ENCODE measurements around the gene SRGAP2C. TPM values are rescaled to one million over a fixed set of nuclear protein-coding genes. Genes with fewer than 3 reads are reported as not detected.
"Not testable (repeated sequence)": the region's sequence is repeated elsewhere in the genome, so short reads cannot be mapped to it uniquely, and the experiment has no call there.

SRGAP2C gene
- total RNA-seq, 1 donor from 2014 or later: 48.2 TPM

DNA sequence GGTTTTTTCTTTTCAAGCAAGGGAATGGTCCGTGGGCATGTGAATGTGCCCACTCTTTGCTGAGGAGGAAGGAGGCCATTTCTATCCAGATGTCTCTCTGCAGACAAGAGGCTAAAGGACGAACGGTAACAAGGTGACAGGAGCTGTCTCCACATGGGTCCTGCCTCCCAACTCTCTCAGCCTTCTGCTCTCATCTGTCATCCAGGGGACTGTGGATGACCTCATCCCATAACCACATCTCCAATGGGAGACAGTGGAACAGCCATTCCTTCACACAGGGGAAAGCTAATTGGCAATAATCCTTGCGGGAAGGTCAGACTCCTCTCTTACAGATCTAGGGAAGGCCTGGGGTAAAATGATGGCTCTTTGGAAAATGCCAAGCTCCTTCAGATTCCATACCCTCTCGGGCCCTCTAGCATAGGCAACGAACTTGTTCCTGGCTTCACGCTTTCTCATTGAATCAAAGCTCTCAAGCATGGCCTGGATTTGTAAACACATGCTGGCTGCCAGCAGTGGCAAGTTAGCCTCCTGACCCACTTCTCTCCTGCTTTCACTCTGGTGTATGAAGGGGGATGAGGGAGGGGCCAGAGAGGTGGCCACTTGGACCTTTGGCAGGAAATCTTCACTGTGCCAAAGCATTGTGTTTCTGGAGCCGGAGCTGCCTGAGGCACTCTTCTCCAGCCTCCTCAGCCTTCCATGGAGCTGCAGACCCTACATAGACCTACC lies 201.0 kb downstream of the SRGAP2C start:
- H3K4me3 Mint-ChIP-seq; H3K27me3 Mint-ChIP-seq (ENCODE audit: low read depth); H3K4me1 Mint-ChIP-seq; DNase-seq (ENCODE audit: low read depth, low spot score); H3K27ac Mint-ChIP-seq (ENCODE audit: unreplicated experiment); H3K36me3 Mint-ChIP-seq (ENCODE audit: low read depth); H3K9me3 Mint-ChIP-seq: not testable (repeated sequence)

DNA sequence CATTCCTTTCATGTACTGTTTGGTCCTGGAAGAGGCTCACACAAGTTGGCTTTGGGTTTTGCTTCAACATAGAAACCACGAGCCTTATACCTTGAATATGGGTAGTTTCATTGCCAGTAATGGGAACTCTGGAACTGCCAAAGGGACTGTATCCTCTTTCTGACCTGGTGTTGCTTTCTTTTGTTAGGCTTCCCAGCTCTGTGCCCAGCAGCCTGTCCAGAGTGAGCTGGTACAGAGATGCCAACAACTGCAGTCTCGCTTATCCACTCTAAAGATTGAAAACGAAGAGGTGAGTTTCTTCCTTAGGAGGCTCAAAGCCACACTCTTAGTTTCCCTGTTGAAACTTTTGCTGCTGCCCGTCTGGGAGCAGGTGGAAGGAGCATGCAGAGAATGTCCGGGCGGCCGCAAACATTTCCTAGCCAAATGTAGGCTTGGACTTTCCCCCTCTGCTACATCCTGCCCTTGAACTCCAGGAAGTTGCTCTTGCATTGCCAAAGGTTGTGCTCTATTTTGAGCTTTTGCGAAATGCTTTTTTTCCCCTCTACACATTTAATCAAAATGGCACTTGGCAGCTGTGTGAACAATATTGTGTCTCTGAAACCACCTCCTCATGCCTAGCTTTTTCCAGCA lies 201.7 kb downstream of the SRGAP2C start:
- H3K27ac Mint-ChIP-seq (ENCODE audit: unreplicated experiment); H3K4me1 Mint-ChIP-seq; H3K9me3 Mint-ChIP-seq; H3K4me3 Mint-ChIP-seq; H3K27me3 Mint-ChIP-seq (ENCODE audit: low read depth); DNase-seq (ENCODE audit: low read depth, low spot score); H3K36me3 Mint-ChIP-seq (ENCODE audit: low read depth): not testable (repeated sequence)

DNA sequence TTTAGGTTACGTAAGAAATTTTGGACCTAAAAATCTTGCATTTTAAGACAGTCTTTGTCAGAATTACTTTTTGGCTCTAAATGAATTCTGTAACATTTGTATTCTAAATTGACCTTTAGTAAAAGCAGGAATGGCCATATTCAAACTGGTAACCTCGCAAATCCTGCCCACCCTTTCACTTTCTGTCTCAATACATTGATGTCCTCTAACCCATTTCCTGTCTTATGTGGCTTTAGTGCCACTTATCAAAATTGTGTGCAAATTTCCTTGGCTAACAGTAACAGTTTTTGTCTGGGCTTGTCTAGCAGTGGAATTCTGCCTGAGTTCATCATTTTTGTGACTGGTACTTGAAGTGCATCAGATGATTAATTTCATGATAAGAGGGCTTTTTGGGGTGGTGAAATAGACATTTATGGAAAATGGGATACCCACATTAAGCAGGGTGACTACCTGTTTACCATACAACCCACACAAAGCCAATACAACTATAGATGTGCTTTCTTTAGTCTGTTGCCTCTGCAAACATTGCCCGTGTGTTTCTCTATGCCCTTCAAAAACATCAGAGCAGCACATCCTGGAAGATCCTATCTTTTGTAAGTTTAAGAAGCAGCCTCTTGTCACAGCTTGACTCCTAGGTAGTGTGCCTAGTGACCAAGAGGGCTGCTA lies 205.3 kb downstream of the SRGAP2C start:
- H3K4me1 Mint-ChIP-seq; H3K36me3 Mint-ChIP-seq (ENCODE audit: low read depth); H3K4me3 Mint-ChIP-seq; H3K9me3 Mint-ChIP-seq; H3K27me3 Mint-ChIP-seq (ENCODE audit: low read depth); DNase-seq (ENCODE audit: low read depth, low spot score); H3K27ac Mint-ChIP-seq (ENCODE audit: unreplicated experiment): not testable (repeated sequence)

DNA sequence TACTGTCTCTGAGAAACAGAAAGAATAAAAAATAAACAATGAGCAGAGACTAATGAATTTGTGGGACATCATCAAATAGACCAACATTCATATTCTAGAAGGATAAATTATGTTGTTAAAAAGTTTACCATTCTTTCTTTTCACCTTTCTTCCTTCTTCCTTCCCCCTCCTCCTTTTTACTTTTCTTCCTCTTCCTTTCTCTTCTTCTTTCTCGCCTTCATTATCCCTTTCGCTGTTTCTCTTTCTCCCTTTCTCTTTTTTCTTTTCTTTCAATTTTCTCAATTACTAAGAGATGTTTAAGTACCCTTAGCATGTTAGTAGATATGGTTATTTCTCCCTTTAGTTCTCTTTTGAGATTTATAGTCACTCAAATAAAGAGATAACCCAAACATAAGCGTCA lies 207.4 kb downstream of the SRGAP2C start:
- H3K36me3 Mint-ChIP-seq (ENCODE audit: low read depth); H3K4me1 Mint-ChIP-seq; DNase-seq (ENCODE audit: low read depth, low spot score); H3K27ac Mint-ChIP-seq (ENCODE audit: unreplicated experiment); H3K27me3 Mint-ChIP-seq (ENCODE audit: low read depth); H3K4me3 Mint-ChIP-seq; H3K9me3 Mint-ChIP-seq: not testable (repeated sequence)

DNA sequence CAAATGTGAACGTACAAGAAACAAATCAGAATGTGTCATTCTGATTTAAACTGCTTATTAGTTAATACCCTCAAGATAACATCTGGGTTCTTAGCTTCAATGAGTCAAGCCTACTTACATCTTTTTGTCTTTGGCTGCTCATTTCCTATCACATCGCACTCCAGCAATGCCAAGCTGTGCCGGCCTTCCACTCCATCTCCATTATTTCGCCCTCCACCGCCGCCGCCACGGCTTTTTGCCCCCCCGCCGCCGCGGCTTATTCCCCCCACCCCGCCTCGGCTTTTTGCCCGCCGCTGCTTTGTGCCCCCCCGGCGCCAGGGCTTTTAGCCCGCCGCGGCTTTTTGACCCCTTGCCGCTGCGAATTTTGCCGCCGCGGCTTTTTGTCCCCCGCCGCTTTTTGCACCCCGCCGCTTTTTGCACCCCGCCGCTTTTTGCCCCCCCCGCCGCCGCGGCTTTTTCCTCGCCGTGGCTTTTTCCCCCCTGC lies 211.0 kb downstream of the SRGAP2C start:
- DNase-seq (ENCODE audit: low read depth, low spot score): not testable (repeated sequence)

DNA sequence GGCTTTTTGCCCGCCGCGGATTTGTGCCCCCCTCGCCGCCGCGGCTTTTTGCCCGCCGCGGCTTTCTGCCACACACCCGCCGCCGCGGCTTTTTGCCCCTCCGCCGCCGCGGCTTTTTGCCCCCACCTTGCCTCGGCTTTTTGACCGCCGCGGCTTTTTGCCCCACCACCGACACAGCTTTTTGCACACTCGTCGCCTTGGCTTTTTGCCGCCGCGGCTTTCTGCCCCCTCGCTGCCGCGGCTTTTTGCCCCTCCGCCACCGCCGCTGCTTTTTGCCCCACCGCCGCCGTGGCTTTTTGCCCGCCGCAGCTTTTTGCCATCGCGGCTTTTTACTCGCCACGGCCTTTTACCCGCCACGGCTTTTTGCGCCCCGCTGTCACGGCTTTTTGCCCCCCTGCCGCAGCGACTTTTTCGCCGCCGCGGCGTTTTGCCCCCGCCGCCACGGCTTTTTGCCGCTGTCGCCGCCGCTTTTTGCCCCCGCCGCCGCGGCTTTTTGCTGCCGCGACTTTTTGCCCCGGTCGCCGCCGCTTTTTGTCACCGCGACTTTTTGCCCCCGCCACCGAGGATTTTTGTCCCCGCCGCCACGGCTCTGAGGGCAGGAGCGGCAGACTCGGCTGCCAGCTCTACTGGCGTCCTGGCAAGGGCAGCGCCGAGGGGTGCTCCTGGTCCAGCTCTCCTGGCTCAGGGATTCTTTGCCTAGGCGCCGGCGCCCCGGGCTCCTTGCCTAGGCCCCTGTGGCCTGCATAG lies 211.7 kb downstream of the SRGAP2C start:
- Mint-ChIP-seq H3K36me3 (ENCODE audit: low read depth) (peaks cover 17% of the 10 kb centered on the region), H3K4me3 (peak overlapping the region; percentile 94), H3K9me3 (peaks cover 17% of the 10 kb centered on the region), H3K4me1 (peaks cover 20% of the 10 kb centered on the region), H3K27me3 (ENCODE audit: low read depth) (peaks cover 17% of the 10 kb centered on the region)
- DNase-seq (ENCODE audit: low read depth, low spot score); H3K27ac Mint-ChIP-seq (ENCODE audit: unreplicated experiment): not testable (repeated sequence)

More for the DNA sequence above, 211.0 kb downstream of the SRGAP2C start:
- H3K4me3 Mint-ChIP-seq: peak overlapping the region; percentile 91
- not testable (repeated sequence) for H3K9me3 Mint-ChIP-seq; H3K27ac Mint-ChIP-seq (ENCODE audit: unreplicated experiment)
- H3K4me1 Mint-ChIP-seq: peaks cover 13% of the 10 kb centered on the region
- H3K36me3 Mint-ChIP-seq (ENCODE audit: low read depth): peaks cover 10% of the 10 kb centered on the region
- H3K27me3 Mint-ChIP-seq (ENCODE audit: low read depth): peaks cover 15% of the 10 kb centered on the region

DNA sequence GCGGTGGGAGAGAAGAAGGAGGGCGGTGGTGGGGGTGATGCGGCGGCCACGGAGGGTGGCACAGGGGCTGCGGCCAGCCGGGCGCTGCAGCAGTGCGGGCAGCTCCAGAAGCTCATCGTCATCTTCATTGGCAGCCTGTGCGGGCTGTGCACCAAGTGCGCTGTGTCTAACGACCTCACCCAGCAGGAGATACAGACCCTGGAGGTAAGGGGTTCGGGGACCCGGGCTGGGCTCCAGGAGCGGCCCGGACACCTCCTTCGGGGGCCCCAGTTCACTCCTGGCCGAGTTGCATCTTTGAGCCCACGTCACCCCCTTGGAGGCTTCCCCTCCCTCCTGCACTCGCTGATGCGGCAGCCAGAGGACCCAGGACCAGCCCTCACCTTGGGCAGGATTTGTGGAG lies 212.3 kb downstream of the SRGAP2C start:
- not testable (repeated sequence) for DNase-seq (ENCODE audit: low read depth, low spot score); H3K27ac Mint-ChIP-seq (ENCODE audit: unreplicated experiment)
- peak overlapping the region; percentile 94 for H3K4me3 Mint-ChIP-seq
- H3K9me3 Mint-ChIP-seq: peaks cover 17% of the 10 kb centered on the region
- H3K36me3 Mint-ChIP-seq (ENCODE audit: low read depth): peaks cover 17% of the 10 kb centered on the region
- peaks cover 17% of the 10 kb centered on the region for H3K27me3 Mint-ChIP-seq (ENCODE audit: low read depth)
- H3K4me1 Mint-ChIP-seq: peaks cover 20% of the 10 kb centered on the region

DNA sequence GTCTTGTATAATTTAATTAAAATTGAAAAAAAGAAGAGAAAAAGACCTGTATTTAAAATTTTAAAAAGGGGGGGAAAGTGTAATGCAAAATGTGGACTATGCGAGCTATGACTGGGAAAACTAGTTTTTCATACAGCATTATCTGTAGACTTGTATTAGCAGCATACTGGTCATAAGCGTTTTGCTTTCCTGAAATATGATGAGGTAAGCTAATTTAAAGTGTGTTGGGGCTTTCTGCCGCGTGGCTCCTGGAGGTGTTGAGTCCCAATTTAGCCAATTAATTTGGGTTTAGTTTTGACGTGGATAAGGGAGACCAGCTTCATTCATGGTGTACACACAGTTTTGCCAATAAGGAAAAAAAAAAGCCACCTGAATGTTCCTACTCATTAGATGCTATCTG lies 214.4 kb downstream of the SRGAP2C start:
- H3K4me3 Mint-ChIP-seq; H3K27ac Mint-ChIP-seq (ENCODE audit: unreplicated experiment); DNase-seq (ENCODE audit: low read depth, low spot score): not testable (repeated sequence)
- Mint-ChIP-seq H3K36me3 (ENCODE audit: low read depth) (peaks cover 17% of the 10 kb centered on the region), H3K4me1 (peaks cover 20% of the 10 kb centered on the region), H3K27me3 (ENCODE audit: low read depth) (peaks cover 17% of the 10 kb centered on the region), H3K9me3 (peaks cover 17% of the 10 kb centered on the region)

DNA sequence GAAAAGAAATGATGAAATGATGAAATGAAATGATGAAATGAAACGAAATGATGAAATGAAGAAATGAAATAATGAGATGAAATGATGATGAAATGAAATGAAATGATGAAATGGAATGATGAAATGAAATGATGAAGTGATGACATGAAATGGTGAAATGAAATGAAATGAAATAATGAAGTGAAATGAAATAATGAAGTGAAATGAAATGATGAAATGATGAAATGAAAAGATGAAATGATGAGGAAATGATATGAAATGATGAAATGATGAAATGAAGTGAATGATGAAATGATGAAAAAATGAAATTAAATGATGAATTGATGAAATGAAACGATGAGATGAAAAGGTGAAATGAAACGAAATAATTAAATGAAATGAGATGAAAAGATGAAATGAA lies 215.3 kb downstream of the SRGAP2C start:
- Mint-ChIP-seq H3K4me3 (peak overlapping the region; percentile 67), H3K4me1 (peaks cover 20% of the 10 kb centered on the region), H3K9me3 (peaks cover 17% of the 10 kb centered on the region), H3K27me3 (ENCODE audit: low read depth) (peaks cover 17% of the 10 kb centered on the region), H3K27ac (ENCODE audit: unreplicated experiment) (peak overlapping the region; percentile 10), H3K36me3 (ENCODE audit: low read depth) (peaks cover 17% of the 10 kb centered on the region)
- not testable (repeated sequence) for DNase-seq (ENCODE audit: low read depth, low spot score)

DNA sequence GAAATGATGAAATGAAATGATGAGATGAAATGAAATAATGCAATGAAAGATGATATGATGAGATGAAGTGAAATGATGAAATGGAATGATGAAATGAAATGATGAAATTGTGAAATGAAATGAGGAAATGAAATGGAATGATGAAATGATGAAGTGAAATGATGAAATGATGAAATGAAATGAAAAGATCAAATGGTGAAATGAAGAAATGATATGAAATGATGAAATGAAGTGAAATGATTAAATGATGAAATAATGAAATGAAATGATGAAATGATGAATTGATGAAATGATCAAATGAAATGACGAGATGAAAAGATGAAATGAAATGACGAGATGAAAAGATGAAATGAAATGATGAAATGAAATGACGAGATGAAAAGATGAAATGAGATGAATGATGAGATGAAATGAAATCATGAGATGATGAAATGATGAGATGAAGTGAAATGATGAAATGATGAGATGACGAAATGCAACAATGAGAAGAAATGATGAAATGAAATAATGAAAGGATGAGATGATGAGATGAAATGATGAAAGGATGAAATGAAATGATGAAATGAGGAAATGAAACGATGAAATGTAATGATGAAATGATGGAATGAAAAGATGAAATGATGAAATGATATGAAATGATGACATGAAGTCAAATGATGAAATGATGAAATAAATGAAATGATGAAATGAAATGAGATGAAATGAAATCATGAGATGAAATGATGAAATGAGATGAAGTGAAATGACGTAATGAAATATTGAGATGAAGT lies 216.0 kb downstream of the SRGAP2C start:
- Mint-ChIP-seq H3K4me1 (peaks cover 17% of the 10 kb centered on the region), H3K27me3 (ENCODE audit: low read depth) (peaks cover 14% of the 10 kb centered on the region), H3K9me3 (peaks cover 17% of the 10 kb centered on the region), H3K4me3 (peak overlapping the region; percentile 67), H3K36me3 (ENCODE audit: low read depth) (peaks cover 17% of the 10 kb centered on the region)
- DNase-seq (ENCODE audit: low read depth, low spot score); H3K27ac Mint-ChIP-seq (ENCODE audit: unreplicated experiment): not testable (repeated sequence)

DNA sequence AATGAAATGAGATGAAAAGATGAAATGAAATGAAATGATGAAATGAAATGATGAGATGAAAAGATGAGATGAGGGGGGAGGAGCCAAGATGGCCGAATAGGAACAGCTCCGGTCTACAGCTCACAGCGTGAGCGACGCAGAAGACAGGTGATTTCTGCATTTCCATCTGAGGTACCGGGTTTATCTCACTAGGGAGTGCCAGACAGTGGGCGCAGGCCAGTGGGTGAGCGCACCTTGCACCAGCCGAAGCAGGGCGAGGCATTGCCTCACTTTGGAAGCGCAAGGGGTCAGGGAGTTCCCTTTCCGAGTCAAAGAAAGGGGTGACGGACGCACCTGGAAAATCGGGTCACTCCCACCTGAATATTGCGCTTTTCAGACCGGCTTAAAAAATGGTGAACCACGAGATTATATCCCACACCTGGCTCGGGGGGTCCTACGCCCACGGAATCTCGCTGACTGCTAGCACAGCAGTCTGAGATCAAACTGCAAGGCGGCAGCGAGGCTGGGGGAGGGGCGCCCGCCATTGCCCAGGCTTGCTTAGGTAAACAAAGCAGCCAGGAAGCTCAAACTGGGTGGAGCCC lies 216.7 kb downstream of the SRGAP2C start:
- DNase-seq (ENCODE audit: low read depth, low spot score): not testable (repeated sequence)
- Mint-ChIP-seq H3K4me3 (peak overlapping the region; percentile 42), H3K4me1 (peaks cover 17% of the 10 kb centered on the region), H3K36me3 (ENCODE audit: low read depth) (peaks cover 17% of the 10 kb centered on the region), H3K27me3 (ENCODE audit: low read depth) (peaks cover 14% of the 10 kb centered on the region), H3K27ac (ENCODE audit: unreplicated experiment) (peak overlapping the region; percentile 3), H3K9me3 (peaks cover 17% of the 10 kb centered on the region)

DNA sequence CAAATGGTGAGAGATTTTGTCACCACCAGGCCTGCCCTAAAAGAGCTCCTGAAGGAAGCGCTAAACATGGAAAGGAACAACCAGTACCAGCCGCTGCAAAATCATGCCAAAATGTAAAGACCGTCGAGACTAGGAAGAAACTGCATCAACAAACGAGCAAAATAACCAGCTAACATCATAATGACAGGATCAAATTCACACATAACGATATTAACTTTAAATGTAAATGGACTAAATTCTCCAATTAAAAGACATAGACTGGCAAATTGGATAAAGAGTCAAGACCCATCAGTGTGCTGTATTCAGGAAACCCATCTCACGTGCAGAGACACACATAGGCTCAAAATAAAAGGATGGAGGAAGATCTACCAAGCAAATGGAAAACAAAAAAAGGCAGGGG lies 218.5 kb downstream of the SRGAP2C start:
- H3K27ac Mint-ChIP-seq (ENCODE audit: unreplicated experiment); DNase-seq (ENCODE audit: low read depth, low spot score); H3K4me3 Mint-ChIP-seq: not testable (repeated sequence)
- peaks cover 19% of the 10 kb centered on the region for H3K36me3 Mint-ChIP-seq (ENCODE audit: low read depth)
- H3K27me3 Mint-ChIP-seq (ENCODE audit: low read depth): peaks cover 11% of the 10 kb centered on the region
- H3K9me3 Mint-ChIP-seq: peaks cover 17% of the 10 kb centered on the region
- peaks cover 17% of the 10 kb centered on the region for H3K4me1 Mint-ChIP-seq

Data from neural crest cell (in vitro differentiated cells).